HUES64 (cell line): ENCODE data around the gene STK17A.
"Not testable (repeated sequence)": the region's sequence is repeated elsewhere in the genome, so short reads cannot be mapped to it uniquely, and the experiment has no call there.

Source experiments
- H3K27ac ChIP-seq: 2 replicates; pipeline ENCODE4 v1.7.0; 2013; ENCODE audit warnings: low read depth, low read length, inconsistent platforms
- H3K27me3 ChIP-seq: 2 replicates; pipeline ENCODE4 v1.6.1; 2013; ENCODE audit warnings: mild to moderate bottlenecking, low read length; ENCODE audit not compliant: insufficient read depth
- H3K36me3 ChIP-seq: 2 replicates; pipeline ENCODE4 v1.6.1; 2013; ENCODE audit warnings: mild to moderate bottlenecking, low read length; ENCODE audit not compliant: insufficient read depth
- H3K4me1 ChIP-seq: 2 replicates; pipeline ENCODE4 v1.6.1; 2013; ENCODE audit warnings: mild to moderate bottlenecking, low read length, moderate library complexity; ENCODE audit not compliant: insufficient read depth
- H3K4me3 ChIP-seq: 2 replicates; pipeline ENCODE4 v1.5.1; 2013; ENCODE audit warnings: mild to moderate bottlenecking, low read length, moderate library complexity
- H3K9ac ChIP-seq: 2 replicates; pipeline ENCODE4 v1.6.1; 2013; ENCODE audit warnings: mild to moderate bottlenecking, low read depth, low read length
- H3K9me3 ChIP-seq: 2 replicates; pipeline ENCODE4 v1.6.1; 2013; ENCODE audit warnings: low read depth, low read length; ENCODE audit not compliant: insufficient read depth
- WGBS: fragments of 150-250, 120-280 bp; methylation state at CpG from one replicate; pipeline ENCODE4 v1.1.7; 2013; ENCODE audit warnings: missing lambda C conversion rate; 5-methylcytosine and 5-hydroxymethylcytosine counted together

Gene STK17A

GRCh38 chr7:43660141-43660540 lies 77.2 kb downstream of the STK17A start:
- peaks cover 9% of the 10 kb centered on the region; the same call in 1 of the 2 replicates for H3K36me3 ChIP-seq
- peaks cover 33% of the 10 kb centered on the region for H3K4me1 ChIP-seq
- peak overlapping the region; percentile 36; the same call in 1 of the 2 replicates for H3K27ac ChIP-seq
- no peak overlapping the region for H3K9ac ChIP-seq
- no peak overlapping the region for H3K4me3 ChIP-seq
- H3K27me3 ChIP-seq = no peaks in the 10 kb centered on the region
- 86% methylated on average over 2 of the region's 2 CpGs for WGBS
- no peaks in the 10 kb centered on the region for H3K9me3 ChIP-seq

- Histone ChIP-seq H3K4me1 (peaks cover 24% of the 10 kb centered on the region), H3K36me3 (peaks cover 12% of the 10 kb centered on the region; the same call in 1 of the 2 replicates), H3K9me3 (peaks cover 15% of the 10 kb centered on the region), H3K4me3 (no peak overlapping the region), H3K27ac (no peak overlapping the region), H3K27me3 (no peaks in the 10 kb centered on the region), H3K9ac (no peak overlapping the region)
- 56% methylated on average over 1 of the region's 1 CpG for WGBS
Observed at GRCh38 chr7:43664681-43665080, 81.8 kb downstream of the STK17A start.

DNA sequence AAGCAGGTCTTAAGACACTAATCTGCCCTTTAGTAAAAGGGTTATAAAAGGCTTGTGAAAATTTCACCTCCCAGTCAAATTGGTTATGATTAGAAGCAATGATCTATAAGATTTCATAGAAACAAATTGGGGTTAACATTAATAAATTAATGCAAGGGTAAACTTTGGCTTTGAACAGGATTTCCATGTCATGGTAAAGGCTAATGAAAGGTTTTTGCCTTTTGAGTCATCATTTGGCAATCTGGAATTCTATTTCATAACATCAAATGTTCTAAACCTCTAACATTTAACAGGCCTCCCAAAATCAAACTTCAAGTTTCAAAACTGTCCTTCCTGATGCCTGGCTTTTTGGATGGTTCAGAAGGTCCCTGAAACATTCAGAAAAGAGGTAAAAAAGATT lies 84.0 kb downstream of the STK17A start:
- H3K4me3 ChIP-seq = no peak overlapping the region
- H3K36me3 ChIP-seq = peaks cover 12% of the 10 kb centered on the region; the same call in 1 of the 2 replicates
- H3K4me1 ChIP-seq = peaks cover 14% of the 10 kb centered on the region
- no peak overlapping the region for H3K27ac ChIP-seq
- H3K9me3 ChIP-seq = peaks cover 15% of the 10 kb centered on the region
- H3K9ac ChIP-seq = no peak overlapping the region
- no peaks in the 10 kb centered on the region for H3K27me3 ChIP-seq

DNA sequence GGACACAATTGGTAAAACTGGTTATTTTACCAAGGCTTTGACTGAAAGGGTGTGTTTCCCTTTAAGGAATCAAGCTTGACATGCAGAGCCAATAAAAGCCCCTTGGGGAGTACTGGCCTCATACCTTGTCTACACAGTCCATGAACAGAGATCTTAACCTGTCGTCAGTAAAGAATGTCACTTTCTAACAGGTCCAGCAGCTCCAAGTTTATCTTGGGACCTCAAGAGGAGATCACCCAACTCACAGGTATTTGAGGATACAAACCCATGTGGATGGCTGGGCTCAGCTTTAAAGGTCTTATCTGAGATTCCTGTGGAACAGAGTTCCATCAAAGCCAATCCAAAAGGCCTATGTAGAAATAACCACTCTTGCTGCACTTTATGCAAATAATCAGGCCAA lies 85.1 kb downstream of the STK17A start:
- WGBS = 94% methylated on average over 1 of the region's 1 CpG
- Histone ChIP-seq H3K27ac (0 out of 2 replicates have a peak overlapping the region, but pooled peaks have one; percentile 25), H3K4me3 (no peak overlapping the region), H3K9ac (no peak overlapping the region), H3K27me3 (no peaks in the 10 kb centered on the region), H3K4me1 (peaks cover 14% of the 10 kb centered on the region), H3K36me3 (peaks cover 6% of the 10 kb centered on the region; the same call in 1 of the 2 replicates), H3K9me3 (peaks cover 15% of the 10 kb centered on the region)

- peak overlapping the region; percentile 35 for H3K4me3 ChIP-seq
- no peaks in the 10 kb centered on the region for H3K27me3 ChIP-seq
- peak overlapping the region; percentile 49 for H3K9ac ChIP-seq
- peaks cover 14% of the 10 kb centered on the region for H3K4me1 ChIP-seq
- peaks cover 15% of the 10 kb centered on the region for H3K9me3 ChIP-seq
- WGBS = 23% methylated on average over 15 of the region's 15 CpGs
- peaks cover 6% of the 10 kb centered on the region; the same call in 1 of the 2 replicates for H3K36me3 ChIP-seq
- peak overlapping the region; percentile 85 for H3K27ac ChIP-seq
Observed at GRCh38 chr7:43669286-43670081, 86.6 kb downstream of the STK17A start.

GRCh38 chr7:43671521-43671920 lies 88.6 kb downstream of the STK17A start:
- H3K4me1 ChIP-seq = peaks cover 14% of the 10 kb centered on the region
- H3K36me3 ChIP-seq = peaks cover 9% of the 10 kb centered on the region; the same call in 1 of the 2 replicates
- no peak overlapping the region for H3K27ac ChIP-seq
- H3K9ac ChIP-seq = no peak overlapping the region
- peaks cover 15% of the 10 kb centered on the region for H3K9me3 ChIP-seq
- no peak overlapping the region for H3K4me3 ChIP-seq
- no peaks in the 10 kb centered on the region for H3K27me3 ChIP-seq
- WGBS = 99% methylated on average over 4 of the region's 4 CpGs

DNA sequence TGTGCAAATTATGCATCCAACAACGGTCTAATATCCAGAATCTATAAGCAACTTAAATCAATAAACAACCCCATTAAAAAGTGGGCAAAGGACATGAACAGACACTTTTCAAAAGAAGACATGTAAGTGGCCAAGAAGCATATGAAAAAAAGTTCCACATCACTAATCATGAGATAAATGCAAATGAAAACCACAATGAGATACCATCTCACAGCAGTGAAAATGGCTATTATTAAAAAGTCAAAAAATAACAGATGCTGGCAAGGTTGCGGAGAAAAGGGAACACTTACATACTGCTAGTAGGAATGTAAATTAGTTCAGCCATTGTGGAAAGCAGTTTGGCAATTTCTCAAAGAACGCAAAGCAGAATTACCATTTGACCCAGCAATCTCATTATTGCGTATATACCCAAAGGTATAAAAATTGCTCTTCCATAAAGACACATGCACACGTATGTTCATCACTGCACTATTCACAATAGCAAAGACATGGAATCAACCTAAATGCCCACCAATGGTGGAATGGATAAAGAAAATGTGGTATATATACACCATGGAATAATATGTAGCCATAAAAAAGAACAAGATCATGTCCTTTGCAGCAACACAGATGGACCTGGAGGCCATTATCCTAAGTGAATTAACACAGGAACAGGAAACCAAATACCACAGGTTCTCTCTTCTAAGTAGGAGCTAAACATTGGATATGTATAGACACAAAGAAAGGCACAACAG lies 90.5 kb downstream of the STK17A start:
- H3K9ac ChIP-seq, H3K27ac ChIP-seq, H3K27me3 ChIP-seq, H3K9me3 ChIP-seq, H3K4me3 ChIP-seq, H3K36me3 ChIP-seq: not testable (repeated sequence)
- peaks cover 13% of the 10 kb centered on the region for H3K4me1 ChIP-seq
- 84% methylated on average over 5 of the region's 5 CpGs for WGBS

DNA sequence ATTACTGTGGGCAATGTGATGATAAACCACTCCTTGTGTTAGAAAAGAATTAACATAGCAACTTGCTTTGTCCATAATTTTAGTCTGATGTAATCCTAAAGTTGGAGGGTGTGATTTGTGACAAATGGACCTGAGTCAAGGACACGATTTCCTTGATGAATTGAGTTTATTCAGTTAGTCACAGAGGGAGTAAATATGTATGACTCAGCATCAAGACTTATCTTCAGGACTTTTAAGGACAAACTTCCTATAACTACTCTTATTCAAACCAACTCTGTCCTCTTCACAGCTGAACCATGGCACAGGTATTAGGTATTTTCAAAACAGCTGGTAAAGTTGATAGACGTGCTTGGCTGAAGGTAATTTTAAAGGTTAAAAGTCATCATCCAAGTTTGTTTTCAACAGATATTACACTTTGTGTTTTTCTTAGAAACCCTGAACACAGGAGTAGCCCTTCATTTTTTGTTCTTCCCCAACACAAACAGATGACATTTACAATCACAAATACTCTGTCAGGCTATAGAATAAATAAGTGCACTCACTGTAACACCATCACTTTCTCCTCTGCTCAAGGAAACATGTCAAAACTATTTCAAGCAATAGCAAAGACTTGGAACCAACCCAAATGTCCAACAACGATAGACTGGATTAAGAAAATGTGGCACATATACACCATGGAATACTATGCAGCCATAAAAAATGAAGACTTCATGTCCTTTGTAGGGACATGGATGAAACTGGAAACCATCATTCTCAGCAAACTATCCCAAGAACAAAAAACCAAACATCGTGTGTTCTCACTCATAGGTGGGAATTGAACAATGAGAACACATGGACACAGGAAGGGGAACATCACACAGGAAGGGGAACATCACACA lies 91.9 kb downstream of the STK17A start:
- Histone ChIP-seq H3K27me3 (no peaks in the 10 kb centered on the region), H3K4me3 (no peak overlapping the region), H3K27ac (no peak overlapping the region), H3K4me1 (peaks cover 3% of the 10 kb centered on the region; the same call in 1 of the 2 replicates), H3K36me3 (0 out of 2 replicates have a peak, but pooled peaks cover 3% of the 10 kb centered on the region), H3K9me3 (no peaks in the 10 kb centered on the region; the same call in 1 of the 2 replicates), H3K9ac (no peak overlapping the region)
- whole genome bisulfite sequencing = 96% methylated on average over 3 of the region's 4 CpGs
